GM18951 (cell line): Measurements from ENCODE around the gene SYNM.

Experiments used
- POLR2A ChIP-seq: IDR thresholded peaks from 4 replicates; pipeline ENCODE4 v1.6.1; 2011; ENCODE audit warnings: mild to moderate bottlenecking; ENCODE audit not compliant: insufficient read length, insufficient read depth; ENCODE audit errors: extremely low read depth
- in situ Hi-C: fragments of 300-500 bp; cut with MboI; formaldehyde crosslinking; loops from one replicate; pipeline ENCODE4 v1.12.0; 2022; ENCODE audit warnings: low sequenced_read_pairs, mixed read lengths, inconsistent platforms; ENCODE audit not compliant: unreplicated experiment

SYNM gene

DNA sequence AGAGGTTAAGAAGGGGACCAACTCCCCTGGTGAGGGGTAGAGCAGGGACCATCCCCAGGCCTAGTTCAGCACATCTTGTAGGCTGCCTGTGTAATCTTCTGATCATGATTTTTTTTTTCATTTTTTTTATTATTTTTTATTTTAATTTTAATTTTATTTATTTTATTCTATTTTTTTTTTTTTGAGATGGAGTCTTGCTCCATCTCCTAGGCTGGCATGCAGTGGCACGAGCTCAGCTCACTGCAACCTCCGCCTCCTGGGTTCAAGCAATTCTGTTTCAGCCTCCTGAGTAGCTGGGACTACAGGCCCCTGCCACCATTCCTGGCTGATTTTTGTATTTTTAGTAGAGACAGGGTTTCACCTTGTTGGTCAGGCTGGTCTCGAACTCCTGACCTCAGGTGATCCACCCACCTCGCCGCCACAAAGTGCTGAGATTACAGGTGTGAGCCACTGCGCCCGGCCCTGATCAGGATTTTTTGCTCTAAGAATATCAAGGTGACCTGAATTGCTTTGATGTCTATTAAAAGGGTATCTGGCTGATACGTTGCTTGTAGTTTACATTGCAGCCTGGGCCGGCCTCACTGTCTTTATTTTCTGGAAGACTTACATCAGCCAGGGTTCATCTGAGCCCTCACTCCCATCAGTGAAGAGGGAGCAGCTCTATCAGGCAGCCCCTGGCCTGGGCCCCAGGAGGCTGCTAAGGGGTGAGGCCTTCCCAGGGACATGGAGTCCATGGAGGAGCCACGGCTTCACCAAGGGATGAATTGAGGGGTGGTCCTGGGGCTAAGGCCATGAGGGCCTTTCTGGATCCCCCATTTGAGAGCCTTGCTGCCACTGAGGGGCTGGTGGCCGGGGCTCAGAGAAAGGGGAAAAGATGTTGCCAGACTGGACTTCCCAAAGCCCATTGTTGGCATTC lies 10.7 kb downstream of the SYNM start:
- in situ Hi-C loops: no loop called here
- no peak for TF ChIP-seq POLR2A

DNA sequence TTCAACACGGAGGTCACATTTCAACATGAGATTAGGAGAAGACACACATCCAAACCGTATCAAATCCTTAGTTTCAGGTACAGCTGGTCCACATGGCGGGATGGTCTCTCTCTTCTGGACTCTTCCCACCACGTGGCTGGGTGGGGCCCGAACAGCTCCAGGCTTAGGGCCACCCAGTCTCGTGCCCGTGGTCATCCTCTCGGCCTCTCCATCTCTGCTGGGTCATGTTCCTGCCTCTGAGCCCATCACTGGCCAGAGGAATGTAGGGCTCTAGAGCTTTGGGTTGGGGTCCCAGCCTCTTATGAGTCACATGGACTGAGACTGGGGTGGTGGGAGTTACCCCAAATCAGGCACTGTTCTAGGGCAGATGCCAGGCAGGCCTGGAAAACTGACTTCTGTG lies 12.2 kb downstream of the SYNM start:
- no peak for TF ChIP-seq POLR2A
- in situ Hi-C loops: no loop called here

DNA sequence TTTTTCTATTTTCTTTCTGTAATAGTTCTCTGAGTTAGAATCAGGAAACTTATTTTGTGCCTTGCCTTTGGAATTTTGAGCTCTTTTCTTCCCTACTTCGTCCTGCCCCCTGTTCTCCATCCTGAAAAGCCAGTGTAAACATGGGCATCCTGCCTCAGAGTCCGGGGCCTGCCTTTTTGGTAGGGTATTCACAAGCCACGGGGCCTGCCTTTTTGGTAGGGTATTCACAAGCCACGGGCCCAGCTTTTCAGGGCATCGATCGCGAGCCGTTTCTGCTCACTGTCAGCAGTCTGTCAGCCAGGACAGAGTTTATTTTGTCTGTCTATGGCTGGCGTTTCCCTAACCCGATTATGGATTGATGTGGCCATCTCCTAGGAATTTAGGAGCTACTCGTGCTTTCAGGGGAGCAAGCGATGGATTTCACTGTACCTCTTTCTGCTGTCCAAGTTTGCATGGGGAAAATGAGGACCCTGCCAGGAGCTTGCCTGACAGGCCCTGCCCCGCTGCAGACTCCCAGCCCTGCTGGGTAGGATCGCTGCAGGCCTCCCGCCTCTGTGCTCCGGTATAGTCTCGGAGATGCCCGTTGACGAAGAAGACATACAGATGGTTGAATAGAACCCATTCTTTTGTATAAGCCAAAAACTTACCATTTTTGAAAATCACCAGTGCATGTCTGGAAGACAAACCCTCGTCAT lies 12.8 kb downstream of the SYNM start:
- TF ChIP-seq POLR2A: no peak
- in situ Hi-C loops: no loop called here

DNA sequence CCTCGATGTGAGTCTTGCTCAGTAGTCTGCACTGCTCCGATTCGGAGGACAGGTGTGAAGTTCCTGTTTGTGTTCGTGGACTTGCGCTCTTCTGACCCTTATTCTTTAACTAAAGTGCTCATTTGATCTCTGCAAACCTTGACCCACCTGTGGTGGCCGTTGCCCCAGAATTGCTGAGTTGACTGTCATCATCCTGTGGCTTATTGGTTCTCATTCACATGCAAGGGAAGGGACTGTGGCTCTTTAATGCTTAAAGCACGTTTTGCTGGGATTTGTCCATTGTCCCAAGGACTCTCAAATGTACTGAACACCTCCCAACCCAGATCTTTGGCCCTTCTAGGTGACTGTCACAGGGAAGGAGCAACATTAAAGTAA lies 13.4 kb downstream of the SYNM start:
- no peak for TF ChIP-seq POLR2A
- in situ Hi-C loops: no loop called here

DNA sequence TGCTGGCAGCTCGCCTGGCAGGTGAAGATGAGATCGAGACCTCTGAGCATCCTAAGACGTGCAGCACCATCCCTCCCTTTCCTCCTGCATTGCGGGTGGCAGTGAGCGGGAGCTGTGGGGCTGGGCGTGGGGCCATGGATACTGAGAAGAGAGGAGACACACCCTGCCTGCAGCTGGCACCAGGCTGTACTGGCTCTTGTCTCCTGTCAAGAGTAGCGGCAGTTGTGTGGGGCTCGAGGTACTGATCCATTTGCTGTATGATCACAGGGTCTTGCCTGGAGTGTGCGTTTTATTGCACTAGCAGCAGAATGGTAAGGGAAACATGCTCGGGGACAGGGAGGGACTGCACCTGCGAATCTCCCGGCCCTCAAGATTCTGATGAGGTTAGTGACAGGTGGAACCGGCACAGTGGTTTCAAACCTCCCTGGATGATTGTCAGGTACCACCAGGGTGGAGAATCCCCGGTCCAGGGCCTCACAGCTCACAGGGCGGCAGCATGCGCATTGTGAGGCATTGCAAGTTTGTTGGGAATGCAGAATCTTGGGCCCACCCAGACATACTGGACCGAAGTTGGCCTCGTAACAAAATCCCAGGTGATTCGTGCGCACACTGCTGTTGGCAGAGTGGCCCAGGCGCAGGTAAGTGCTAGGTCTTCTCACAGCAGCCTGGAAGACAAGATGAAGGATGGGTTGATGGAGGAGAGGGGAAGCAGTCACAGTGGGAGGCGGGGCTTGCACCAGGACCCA lies 14.1 kb downstream of the SYNM start:
- TF ChIP-seq POLR2A: no peak
- in situ Hi-C loops: no loop called here

DNA sequence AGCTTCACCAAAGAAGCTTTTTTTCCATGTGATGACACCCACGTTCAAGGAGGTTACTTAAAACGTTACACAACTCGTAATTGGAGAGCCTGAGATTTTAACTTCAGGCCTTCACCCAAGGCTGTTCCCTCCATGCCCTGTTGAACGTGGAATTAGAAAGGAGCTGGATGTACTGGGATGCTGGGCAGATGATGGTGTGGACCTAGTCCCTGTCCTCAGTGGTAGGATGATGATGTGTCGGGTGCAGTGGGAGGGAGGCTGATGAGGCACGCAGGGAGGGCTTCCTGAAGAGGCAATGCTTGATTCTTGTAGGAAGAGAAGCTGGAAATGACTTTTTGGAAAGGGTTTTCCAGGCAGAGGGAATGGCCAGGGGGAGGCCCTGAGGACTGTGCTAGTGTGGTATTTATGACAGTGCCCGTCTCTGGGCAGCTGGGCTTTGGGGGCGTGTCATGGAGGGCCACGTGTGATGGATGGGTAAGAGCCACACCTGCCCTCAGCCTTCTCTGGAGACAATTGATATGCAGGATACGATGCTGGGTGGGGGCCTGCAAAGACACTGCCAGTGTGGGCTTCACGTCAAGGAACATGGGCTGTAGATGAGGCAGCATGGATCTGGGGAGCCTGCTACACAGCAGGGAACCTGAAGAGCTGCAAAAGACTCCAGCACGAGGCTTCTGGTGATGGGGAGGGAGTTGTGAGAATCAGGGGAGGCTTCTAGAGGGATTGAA lies 15.3 kb downstream of the SYNM start:
- TF ChIP-seq POLR2A: no peak
- in situ Hi-C loops: no loop called here

DNA sequence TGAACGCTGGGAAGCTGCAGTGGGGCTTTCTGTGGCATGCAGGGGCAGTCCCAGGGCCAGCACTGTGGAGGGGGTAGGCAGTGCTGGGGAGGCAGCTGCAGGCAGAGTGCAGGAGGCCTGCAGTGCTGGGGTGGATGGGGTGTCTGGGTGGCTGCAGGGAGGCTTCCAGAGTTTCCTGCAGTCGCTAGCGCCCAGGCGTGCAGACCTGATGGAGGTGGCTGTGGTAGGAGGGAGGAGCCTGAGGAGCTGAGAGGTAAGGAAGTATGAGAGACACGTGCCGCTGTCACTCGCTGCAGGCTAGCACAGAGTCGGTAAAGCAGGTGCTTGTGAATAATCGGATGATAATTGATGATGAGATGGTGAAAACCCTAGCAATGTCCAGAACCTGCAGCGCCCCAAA lies 16.3 kb downstream of the SYNM start:
- TF ChIP-seq POLR2A: no peak
- in situ Hi-C loops: no loop called here

DNA sequence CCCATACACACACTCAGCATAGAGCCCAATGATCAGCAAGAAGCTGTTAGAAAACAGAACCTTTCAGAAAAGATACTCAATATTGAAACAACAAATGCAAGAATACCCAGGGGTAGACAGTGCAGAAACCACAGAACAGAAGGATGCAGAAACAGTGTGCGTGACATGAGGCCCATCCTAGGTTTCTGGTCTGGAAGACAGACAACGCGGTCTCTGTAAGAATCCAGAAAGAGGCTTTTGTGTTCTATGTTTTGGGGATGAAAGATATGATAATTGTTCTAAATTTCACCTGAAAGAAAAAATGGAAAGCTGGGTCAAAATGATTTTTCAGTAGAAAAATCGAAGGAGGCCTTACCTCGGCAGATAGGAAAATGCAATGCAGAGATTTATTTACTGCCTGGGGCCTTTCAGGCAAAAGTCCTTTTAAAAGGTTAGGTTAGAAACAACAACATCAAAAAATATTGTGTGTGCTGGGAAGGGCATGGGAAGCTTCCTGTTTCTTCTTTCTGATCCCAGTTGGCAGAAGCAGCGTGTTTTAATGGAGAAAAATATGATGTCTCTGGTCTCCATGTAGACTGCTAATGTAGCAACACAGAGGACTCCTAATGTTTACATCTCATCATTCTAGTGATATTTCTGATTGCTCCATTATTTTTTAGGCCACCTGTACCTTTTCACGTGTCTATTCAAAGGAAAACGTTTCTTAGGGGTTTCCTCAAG lies 17.0 kb downstream of the SYNM start:
- in situ Hi-C loops: no loop called here
- no peak for TF ChIP-seq POLR2A

DNA sequence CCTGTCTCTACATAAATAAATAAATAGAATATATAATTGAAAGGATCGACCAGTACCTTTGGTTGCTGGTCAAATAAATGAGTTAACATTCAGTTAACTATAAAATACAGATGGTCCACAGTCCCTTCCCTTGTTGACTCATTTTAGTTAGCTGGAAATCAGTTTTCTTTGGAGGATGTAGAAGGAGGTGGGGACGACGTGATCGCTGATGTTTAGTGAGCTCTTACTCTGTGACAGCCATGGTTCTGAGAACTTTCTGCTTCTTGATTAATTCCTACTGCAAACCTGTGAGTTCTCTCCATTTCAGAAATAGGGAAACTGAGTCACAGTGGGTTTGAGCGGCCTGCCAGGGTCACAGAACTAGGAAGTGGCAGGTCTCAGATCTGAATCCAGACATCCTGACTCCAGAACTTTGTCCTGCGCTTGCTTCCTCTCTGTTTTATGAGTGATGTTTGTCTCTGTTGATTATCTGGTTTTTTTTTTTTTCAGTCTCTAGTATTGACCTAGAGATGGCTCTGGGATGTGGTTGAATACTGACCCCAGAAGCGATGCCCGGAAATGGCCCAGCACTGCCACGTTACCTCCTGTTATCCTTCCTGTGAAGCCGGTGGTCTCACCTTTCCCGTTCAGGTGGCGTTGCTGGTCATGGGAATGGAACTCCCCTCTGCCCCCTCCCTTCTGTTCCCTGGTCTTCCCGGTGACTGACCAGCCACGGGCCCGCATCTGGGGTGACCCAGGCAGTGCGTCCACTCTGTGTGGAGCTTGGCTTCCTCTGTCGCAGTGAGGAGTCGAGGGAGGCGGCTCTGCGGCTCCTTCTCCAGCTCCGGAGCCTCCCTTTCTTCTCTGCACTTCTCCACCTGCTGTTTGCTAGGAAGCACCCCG lies 18.2 kb downstream of the SYNM start:
- no peak for TF ChIP-seq POLR2A
- in situ Hi-C loops: no loop called here

DNA sequence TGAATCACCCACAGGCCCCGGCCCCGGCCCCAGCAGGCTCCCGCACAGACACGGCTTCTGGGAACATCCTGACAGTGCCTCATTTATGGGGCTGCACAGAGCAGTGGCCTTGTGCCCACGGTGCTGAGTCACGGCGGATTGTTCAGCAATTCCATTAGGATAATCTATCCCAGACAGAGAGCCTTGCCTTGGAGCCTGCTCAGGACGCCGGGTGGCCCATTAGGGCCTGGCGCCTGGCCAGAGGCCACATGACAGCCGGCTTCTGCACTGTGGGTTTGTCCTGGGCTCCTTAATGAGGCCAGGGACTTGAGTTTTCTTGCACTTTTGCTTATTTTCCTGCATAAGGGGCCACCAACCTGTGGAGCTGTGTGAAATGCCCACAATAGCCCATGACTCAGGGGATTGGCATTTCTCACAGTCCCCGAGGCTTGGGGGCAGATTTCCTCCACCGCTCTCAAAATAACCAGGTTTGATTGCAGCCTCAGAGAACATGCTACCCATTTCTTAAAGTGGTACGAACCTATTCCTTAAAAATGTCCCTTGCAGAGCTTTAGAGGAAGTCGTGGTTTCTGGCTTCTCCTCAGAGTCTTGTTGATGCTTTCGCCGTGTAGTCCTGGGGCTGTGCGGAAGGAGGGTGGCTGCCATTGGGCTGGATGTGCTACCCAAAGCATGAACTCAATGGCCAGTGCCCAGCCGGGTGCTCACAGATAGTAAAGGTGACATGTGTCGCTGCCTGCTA lies 19.0 kb downstream of the SYNM start:
- in situ Hi-C loops: no loop called here
- TF ChIP-seq POLR2A: no peak

DNA sequence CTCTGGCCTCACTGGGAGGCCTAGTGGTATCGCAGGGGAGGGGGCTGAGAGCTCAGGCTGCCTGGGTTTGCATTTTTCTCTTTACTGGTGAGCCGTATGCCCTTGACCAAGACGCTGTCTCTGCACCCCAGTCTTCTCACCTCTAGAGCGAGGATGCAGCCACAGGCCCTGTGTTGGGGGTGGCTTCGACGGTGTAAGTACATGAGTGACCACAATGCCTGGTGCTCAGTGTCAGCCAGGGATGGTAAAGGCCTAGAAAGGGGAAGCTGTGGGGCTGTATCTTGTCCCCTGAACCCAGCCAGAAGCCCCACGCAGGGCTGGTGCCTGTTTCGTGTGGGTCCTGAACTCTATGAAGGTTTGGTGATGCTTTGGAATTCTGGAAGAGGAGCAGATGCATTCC lies 19.8 kb downstream of the SYNM start:
- no peak for TF ChIP-seq POLR2A
- in situ Hi-C loops: no loop called here
